Measurements from ENCODE around the gene LGALS9.

LGALS9 gene

GRCh38 chr17:27603421-27603770, 27.6 kb upstream of the LGALS9 start:
- DNase-seq (ENCODE audit: low read depth in 2 of 2), result no peak

- no peak for DNase-seq (ENCODE audit: low read depth in 2 of 2)
Observed at GRCh38 chr17:27603880-27604794, 26.9 kb upstream of the LGALS9 start.

GRCh38 chr17:27605409-27605808, 25.6 kb upstream of the LGALS9 start:
- DNase-seq (ENCODE audit: low read depth in 2 of 2), result no peak

GRCh38 chr17:27607521-27608091, 23.4 kb upstream of the LGALS9 start:
- no peak for DNase-seq (ENCODE audit: low read depth in 2 of 2)

- DNase-seq (ENCODE audit: low read depth in 2 of 2), result no peak
Observed at GRCh38 chr17:27608328-27609230, 22.4 kb upstream of the LGALS9 start.

- no peak for DNase-seq (ENCODE audit: low read depth in 2 of 2)
Observed at GRCh38 chr17:27609611-27610303, 21.2 kb upstream of the LGALS9 start.

GRCh38 chr17:27610304-27610677, 20.7 kb upstream of the LGALS9 start:
- DNase-seq (ENCODE audit: low read depth in 2 of 2), result no peak

GRCh38 chr17:27612160-27612770, 18.7 kb upstream of the LGALS9 start:
- no peak for DNase-seq (ENCODE audit: low read depth in 2 of 2)

- no peak for DNase-seq (ENCODE audit: low read depth in 2 of 2)
Observed at GRCh38 chr17:27613433-27613832, 17.6 kb upstream of the LGALS9 start.

GRCh38 chr17:27615121-27615520, 15.9 kb upstream of the LGALS9 start:
- DNase-seq (ENCODE audit: low read depth in 2 of 2), result no peak

GRCh38 chr17:27616414-27616813, 14.6 kb upstream of the LGALS9 start:
- no peak for DNase-seq (ENCODE audit: low read depth in 2 of 2)

- no peak for DNase-seq (ENCODE audit: low read depth in 2 of 2)
Observed at GRCh38 chr17:27618417-27618816, 12.6 kb upstream of the LGALS9 start.

- no peak for DNase-seq (ENCODE audit: low read depth in 2 of 2)
Observed at GRCh38 chr17:27620721-27621120, 10.3 kb upstream of the LGALS9 start.

- no peak for DNase-seq (ENCODE audit: low read depth in 2 of 2)
Observed at GRCh38 chr17:27621536-27621935, 9.5 kb upstream of the LGALS9 start.

- no peak for DNase-seq (ENCODE audit: low read depth in 2 of 2)
Observed at GRCh38 chr17:27621942-27622559, 8.9 kb upstream of the LGALS9 start.

- DNase-seq (ENCODE audit: low read depth in 2 of 2), result no peak
Observed at GRCh38 chr17:27622986-27623385, 8.0 kb upstream of the LGALS9 start.

- no peak for DNase-seq (ENCODE audit: low read depth in 2 of 2)
Observed at GRCh38 chr17:27623614-27624013, 7.4 kb upstream of the LGALS9 start.

- DNase-seq (ENCODE audit: low read depth in 2 of 2), result no peak
Observed at GRCh38 chr17:27624539-27624938, 6.4 kb upstream of the LGALS9 start.

GRCh38 chr17:27625856-27626255, 5.1 kb upstream of the LGALS9 start:
- no peak for DNase-seq (ENCODE audit: low read depth in 2 of 2)

- DNase-seq (ENCODE audit: low read depth in 2 of 2), result no peak
Observed at GRCh38 chr17:27627514-27627913, 3.5 kb upstream of the LGALS9 start.

GRCh38 chr17:27628376-27628775, 2.6 kb upstream of the LGALS9 start:
- no peak for DNase-seq (ENCODE audit: low read depth in 2 of 2)

Measured in stimulated activated CD4-positive, alpha-beta T cell treated with anti-CD3 and anti-CD28 coated beads, Interleukin-4, amount 100 ng/mL, for 48 hours (primary cell).